ENCODE measurements around the gene RBFOX2. TPM values are rescaled to one million over a fixed set of nuclear protein-coding genes. Genes with fewer than 3 reads are reported as not detected.

Gene RBFOX2
- total and polyA plus RNA-seq, 3 donors from 2014 or later = 53.4 to 85.2 (median 63.9) TPM

- 58 to 61% methylated on average over 4 of the region's 4 CpGs for WGBS, 2 donors
- intact Hi-C loops (cut with DNase I; ENCODE audit: low total_unique reads) = no loop called here
Measured at GRCh38 chr22:36015155-36015810, 13.3 kb downstream of the RBFOX2 start.

DNA sequence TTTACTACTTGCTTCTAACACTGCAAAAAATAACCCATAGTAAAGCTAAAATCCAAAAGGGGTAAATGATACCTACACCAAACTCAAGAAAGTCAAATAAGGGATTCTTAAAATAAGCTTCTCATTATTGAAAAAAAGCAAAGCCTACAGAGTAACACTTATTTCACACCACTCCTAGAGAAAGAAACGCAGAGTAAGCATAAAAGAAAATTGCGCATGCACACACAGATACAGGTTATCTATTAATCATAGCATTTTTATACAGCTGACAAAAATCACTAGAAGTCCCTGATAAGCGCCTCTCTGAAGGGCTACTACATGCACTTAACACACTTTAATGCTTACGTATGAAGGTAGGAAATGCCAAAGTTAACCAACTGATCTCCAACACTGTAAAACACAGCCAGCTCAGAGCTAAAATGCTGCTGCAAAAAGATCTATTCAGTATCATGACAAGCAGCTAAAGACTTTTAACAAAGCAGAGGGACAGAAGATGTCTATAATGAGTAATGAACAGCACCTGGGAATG lies 14.0 kb downstream of the RBFOX2 start:
- H3K27me3 ChIP-seq = no peaks in the 10 kb centered on the region
- no peak overlapping the region for H3K27ac ChIP-seq
- H3K9me3 ChIP-seq = no peaks in the 10 kb centered on the region
- TF ChIP-seq POLR2A (IDR thresholded peaks at IDR 0.05) (no peak), CTCF (IDR thresholded peaks at IDR 0.05) (no peak)
- no peak for DNase-seq
- H3K36me3 ChIP-seq (ENCODE audit: low read depth, missing control alignments) = no peaks in the 10 kb centered on the region
- WGBS, 2 donors = 68 to 75% methylated on average over 4 of the region's 4 CpGs
- H3K4me1 ChIP-seq = peaks cover 9% of the 10 kb centered on the region
- intact Hi-C loops (cut with DNase I; ENCODE audit: low total_unique reads) = no loop called here
- no peak overlapping the region for H3K4me3 ChIP-seq

More at GRCh38 chr22:36015155-36015810, 13.3 kb downstream of the RBFOX2 start:
- no peak for DNase-seq
- Histone ChIP-seq H3K9me3 (no peaks in the 10 kb centered on the region), H3K27me3 (no peaks in the 10 kb centered on the region), H3K4me1 (peaks cover 4% of the 10 kb centered on the region), H3K4me3 (no peak overlapping the region), H3K36me3 (ENCODE audit: low read depth, missing control alignments) (no peaks in the 10 kb centered on the region), H3K27ac (no peak overlapping the region)
- TF ChIP-seq CTCF (IDR thresholded peaks at IDR 0.05) (no peak), POLR2A (IDR thresholded peaks at IDR 0.05) (no peak)

DNA sequence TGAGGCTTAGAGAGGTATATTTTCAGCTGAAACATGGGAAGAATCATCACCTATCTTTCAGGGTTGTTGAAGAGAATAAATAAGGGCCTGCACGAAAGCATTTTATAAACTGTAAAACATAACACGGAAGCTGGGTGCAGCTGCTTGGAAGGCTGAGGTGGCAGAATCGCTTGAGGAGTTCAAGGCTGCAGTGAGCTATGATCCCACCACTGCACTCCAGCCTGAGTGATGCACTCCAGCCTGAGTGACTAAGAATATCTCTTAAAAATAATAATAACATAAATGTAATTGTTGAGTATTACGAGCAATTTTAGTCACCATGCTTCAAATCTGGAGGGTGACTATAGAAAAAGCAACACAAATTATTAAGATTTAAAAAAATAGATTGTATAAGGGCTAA lies 16.3 kb downstream of the RBFOX2 start:
- no peak overlapping the region for H3K4me3 ChIP-seq
- H3K27me3 ChIP-seq = no peaks in the 10 kb centered on the region
- no peaks in the 10 kb centered on the region for H3K9me3 ChIP-seq
- TF ChIP-seq CTCF (IDR thresholded peaks at IDR 0.05) = no peak
- no peak for TF ChIP-seq POLR2A (IDR thresholded peaks at IDR 0.05)
- H3K4me1 ChIP-seq = peaks cover 9% of the 10 kb centered on the region
- WGBS, 2 donors = 61 to 78% methylated on average over 4 of the region's 4 CpGs
- intact Hi-C loops (cut with DNase I; ENCODE audit: low total_unique reads) = no loop called here
- no peak overlapping the region for H3K27ac ChIP-seq
- no peak for DNase-seq
- no peaks in the 10 kb centered on the region for H3K36me3 ChIP-seq (ENCODE audit: low read depth, missing control alignments)

GRCh38 chr22:36010882-36011281 lies 17.7 kb downstream of the RBFOX2 start:
- no peak for DNase-seq
- H3K36me3 ChIP-seq (ENCODE audit: low read depth, missing control alignments) = no peaks in the 10 kb centered on the region
- H3K27ac ChIP-seq = no peak overlapping the region
- H3K4me1 ChIP-seq = peaks cover 6% of the 10 kb centered on the region
- TF ChIP-seq POLR2A (IDR thresholded peaks at IDR 0.05) (no peak), CTCF (IDR thresholded peaks at IDR 0.05) (no peak)
- H3K27me3 ChIP-seq = no peaks in the 10 kb centered on the region
- H3K9me3 ChIP-seq = no peaks in the 10 kb centered on the region
- intact Hi-C loops (cut with DNase I; ENCODE audit: low total_unique reads) = no loop called here
- WGBS, 2 donors = 83 to 94% methylated on average over 2 of the region's 2 CpGs
- no peak overlapping the region for H3K4me3 ChIP-seq

DNA sequence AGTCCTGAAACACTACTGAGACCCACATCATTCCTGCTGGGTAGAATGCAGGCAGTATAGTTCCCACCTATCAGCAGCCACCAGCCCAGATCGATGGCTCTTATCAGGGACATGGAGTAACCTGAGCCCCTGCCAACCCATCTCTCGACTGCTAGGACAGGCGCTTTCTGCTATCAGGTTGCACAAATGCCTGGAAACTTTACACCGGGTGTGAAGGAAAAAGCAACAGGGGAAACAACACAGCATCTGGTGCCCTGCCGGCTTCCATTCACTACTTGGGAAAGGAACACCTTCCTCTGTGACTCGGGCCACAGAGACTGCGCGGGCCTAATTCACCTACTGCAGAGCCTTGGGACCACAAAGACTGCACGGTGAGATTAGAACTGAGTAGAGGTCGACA lies 18.5 kb downstream of the RBFOX2 start:
- H3K9me3 ChIP-seq = no peaks in the 10 kb centered on the region
- WGBS, 2 donors = 50 to 58% methylated on average over 10 of the region's 10 CpGs
- no peak overlapping the region for H3K4me3 ChIP-seq
- intact Hi-C loops (cut with DNase I; ENCODE audit: low total_unique reads) = no loop called here
- peaks cover 6% of the 10 kb centered on the region for H3K4me1 ChIP-seq
- TF ChIP-seq POLR2A (IDR thresholded peaks at IDR 0.05) (no peak), CTCF (IDR thresholded peaks at IDR 0.05) (no peak)
- no peaks in the 10 kb centered on the region for H3K27me3 ChIP-seq
- H3K36me3 ChIP-seq (ENCODE audit: low read depth, missing control alignments) = no peaks in the 10 kb centered on the region
- no peak overlapping the region for H3K27ac ChIP-seq
- no peak for DNase-seq
